Panc1 (cell line): Measurements from ENCODE around the gene MT1B.

Experiments used
- CTCF ChIP-seq: fragments of 450-650 bp; IDR thresholded peaks from 2 replicates; pipeline ENCODE4 v1.5.1; 2017; ENCODE audit warnings: mild to moderate bottlenecking
- POLR2AphosphoS5 ChIP-seq: IDR thresholded peaks from 2 replicates; pipeline ENCODE4 v1.6.1; 2012; ENCODE audit warnings: mild to moderate bottlenecking, low read depth, low read length, moderate library complexity
- REST ChIP-seq, 2 experiments: IDR thresholded peaks; 2 replicates each; pipeline ENCODE4 v1.6.1; 2011 to 2012; ENCODE audit warnings: low read depth in 2 of 2, control low read depth in 1 of 2, low read length in 1 of 2, mild to moderate bottlenecking in 1 of 2, moderate library complexity in 1 of 2; ENCODE audit not compliant: insufficient read depth in 1 of 2
- SIN3A ChIP-seq: IDR thresholded peaks from 2 replicates; pipeline ENCODE4 v1.6.1; 2012; ENCODE audit warnings: low read depth, mild to moderate bottlenecking, low read length, moderate library complexity, borderline replicate concordance; ENCODE audit not compliant: insufficient read depth
- TCF7L2 ChIP-seq: IDR thresholded peaks from 2 replicates; pipeline ENCODE4 v1.6.1; 2011; ENCODE audit warnings: mild to moderate bottlenecking, low read depth, low read length, inconsistent platforms

GRCh38 chr16:56608876-56609462 is 42.7 kb upstream of the MT1B start:
- no peak for TF ChIP-seq REST (IDR thresholded peaks at IDR 0.05; ENCODE audit: insufficient read depth in 1 of 2, low read depth in 2 of 2, low read length in 1 of 2)
- no peak for TF ChIP-seq CTCF
- TF ChIP-seq SIN3A, result no peak
- no peak for TF ChIP-seq POLR2AphosphoS5
- TF ChIP-seq TCF7L2, result 0 out of 2 replicates have a peak, but pooled peaks have one; percentile 15
